GM12864 (cell line): Measurements from ENCODE around the gene SEC22A.

Source experiments
- DNase-seq: peaks from one replicate; pipeline ENCODE4 v3.0.0-alpha.2; 2011; ENCODE audit warnings: low read depth
- H3K4me3 ChIP-seq: 2 replicates; pipeline ENCODE4 v1.5.1; 2011; ENCODE audit warnings: mild to moderate bottlenecking, low read depth, low read length, control low read depth
- TF ChIP-seq, protein P1 (sequence below): IDR thresholded peaks from 2 replicates; pipeline ENCODE4 v1.5.1; 2011; ENCODE audit warnings: low read depth, mild to moderate bottlenecking, moderate library complexity, low read length, control low read depth, inconsistent platforms; ENCODE audit errors: missing control alignments

Gene SEC22A

DNA sequence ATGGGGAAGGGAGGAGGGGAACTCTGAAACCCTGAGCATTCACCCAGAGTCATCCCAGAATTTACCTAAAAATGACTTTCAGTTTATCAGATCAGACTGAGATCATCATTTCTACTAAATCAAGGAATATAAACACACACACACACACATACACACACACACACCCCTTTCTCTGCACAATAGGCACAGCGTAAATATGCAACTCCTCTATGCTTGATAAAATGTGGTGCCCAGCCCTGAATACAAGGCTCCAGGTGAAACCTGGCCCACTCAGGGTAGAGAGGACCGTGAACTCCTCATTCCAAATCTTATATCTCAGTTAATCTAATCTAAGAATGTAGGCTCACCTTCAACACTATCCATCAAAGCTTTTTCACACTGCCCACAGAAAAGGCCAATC is 31.8 kb upstream of the SEC22A start:
- no peak overlapping the region for H3K4me3 ChIP-seq
- DNase-seq = no peak
- TF ChIP-seq, protein P1, sequence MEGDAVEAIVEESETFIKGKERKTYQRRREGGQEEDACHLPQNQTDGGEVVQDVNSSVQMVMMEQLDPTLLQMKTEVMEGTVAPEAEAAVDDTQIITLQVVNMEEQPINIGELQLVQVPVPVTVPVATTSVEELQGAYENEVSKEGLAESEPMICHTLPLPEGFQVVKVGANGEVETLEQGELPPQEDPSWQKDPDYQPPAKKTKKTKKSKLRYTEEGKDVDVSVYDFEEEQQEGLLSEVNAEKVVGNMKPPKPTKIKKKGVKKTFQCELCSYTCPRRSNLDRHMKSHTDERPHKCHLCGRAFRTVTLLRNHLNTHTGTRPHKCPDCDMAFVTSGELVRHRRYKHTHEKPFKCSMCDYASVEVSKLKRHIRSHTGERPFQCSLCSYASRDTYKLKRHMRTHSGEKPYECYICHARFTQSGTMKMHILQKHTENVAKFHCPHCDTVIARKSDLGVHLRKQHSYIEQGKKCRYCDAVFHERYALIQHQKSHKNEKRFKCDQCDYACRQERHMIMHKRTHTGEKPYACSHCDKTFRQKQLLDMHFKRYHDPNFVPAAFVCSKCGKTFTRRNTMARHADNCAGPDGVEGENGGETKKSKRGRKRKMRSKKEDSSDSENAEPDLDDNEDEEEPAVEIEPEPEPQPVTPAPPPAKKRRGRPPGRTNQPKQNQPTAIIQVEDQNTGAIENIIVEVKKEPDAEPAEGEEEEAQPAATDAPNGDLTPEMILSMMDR = no peak

DNA sequence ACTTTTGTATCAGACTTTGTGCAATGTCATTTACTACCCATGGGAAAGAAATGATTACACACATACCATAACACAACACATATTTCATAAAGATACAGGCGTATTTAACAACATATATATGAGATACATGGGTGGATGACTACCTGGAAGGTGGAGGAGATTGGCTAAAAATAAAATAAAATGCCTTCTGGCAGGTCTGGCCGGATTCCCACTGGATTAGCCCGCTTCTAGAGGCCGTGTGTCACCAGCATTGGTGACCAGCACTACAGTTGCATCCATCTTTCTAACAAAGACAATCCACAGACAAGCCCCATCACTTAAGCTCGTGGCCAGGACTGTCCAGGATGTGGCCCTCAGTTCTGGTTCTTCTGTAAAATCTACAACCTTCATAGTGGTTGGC is 21.0 kb upstream of the SEC22A start:
- no peak overlapping the region for H3K4me3 ChIP-seq
- TF ChIP-seq, protein P1 = no peak
- no peak for DNase-seq

DNA sequence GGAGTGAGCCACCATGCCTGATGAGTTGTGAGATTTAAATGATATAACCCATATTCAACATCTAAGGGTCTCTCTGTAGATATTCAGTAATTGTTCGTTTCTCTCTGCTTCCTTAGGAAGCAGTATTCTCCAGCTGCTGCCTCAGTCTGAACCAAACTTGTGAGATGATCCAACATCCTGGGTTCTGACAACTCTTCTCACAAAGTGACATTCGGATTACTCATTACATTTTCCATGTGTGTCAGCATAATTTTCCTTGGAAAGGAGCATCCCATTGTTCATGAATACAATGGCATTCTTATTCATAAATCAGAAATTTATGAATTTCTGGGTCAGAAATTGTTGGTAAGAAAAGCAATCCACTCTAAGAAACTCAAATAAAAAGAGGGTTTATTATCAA is 15.0 kb upstream of the SEC22A start:
- no peak overlapping the region for H3K4me3 ChIP-seq
- DNase-seq = no peak
- TF ChIP-seq, protein P1 = no peak

DNA sequence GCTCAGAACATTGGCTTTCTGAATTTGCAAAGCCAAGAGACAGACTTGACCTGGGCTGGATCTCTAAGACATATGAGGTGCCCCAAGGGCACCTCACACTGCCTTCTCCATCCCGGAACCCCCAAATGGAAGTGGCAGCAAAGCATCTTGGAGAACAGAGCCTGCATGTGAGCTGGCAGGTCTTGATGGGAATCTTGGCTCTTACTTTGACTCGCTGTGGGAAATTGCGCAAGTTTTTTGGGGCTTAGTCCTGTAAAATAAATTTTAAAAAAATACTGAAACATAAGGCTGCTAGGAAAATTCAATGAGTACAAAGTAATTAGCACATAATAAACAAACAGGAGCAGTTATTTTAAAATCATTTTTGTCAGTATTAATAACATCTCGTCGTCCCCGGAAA is 13.7 kb upstream of the SEC22A start:
- DNase-seq = no peak
- TF ChIP-seq, protein P1 = no peak

DNA sequence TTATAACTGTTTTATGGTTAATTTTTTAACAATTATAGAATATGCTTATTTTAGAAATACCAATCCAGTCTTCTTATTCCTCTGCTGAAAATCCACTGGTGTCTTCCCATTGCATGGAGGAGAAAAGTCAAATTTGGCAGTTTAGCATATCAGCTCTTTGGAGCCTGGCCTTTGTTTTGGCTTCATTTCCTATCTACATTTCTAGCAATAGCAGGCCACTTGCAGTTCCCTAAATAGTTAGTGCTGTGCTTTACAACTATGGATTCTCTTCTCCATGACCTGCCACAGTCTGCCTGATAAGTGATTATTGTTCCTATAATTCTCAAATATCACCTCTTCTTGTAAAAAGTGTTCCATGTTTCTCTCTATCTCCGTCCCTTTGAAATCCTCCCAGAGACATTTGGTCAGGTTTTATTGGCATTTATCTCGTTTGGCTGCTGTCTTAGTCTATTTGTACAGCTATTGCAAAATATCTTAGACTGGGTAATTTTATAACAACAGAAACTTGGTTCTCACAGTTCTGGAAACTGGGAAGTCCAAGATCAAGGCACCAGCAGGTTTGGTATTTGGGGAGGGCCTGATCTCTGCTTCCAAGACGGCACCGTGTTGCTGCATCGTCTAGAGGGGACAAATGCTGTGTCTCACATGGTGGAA is 8.2 kb upstream of the SEC22A start:
- no peak overlapping the region for H3K4me3 ChIP-seq
- TF ChIP-seq, protein P1 = no peak
- no peak for DNase-seq

More for the DNA sequence above, 13.7 kb upstream of the SEC22A start:
- H3K4me3 ChIP-seq = no peak overlapping the region

DNA sequence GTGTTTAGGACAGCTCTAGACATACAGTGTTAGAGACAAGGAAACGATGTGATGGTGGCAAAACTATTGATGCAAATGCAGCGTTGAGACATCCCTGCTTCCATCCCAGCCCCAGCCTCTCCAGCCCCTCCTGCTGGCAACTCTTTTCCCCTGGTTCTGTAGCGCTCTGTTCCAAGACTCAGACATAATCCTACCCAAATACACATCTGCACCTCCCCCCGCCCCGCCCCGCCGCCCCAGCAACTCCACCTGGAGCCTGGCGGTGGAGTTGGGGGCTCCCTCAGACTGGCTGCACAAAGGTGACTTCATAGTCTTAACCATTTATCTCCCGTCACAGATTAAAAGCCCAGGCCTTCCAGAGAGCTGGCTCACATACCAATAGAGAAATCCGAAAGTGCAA is 7.2 kb upstream of the SEC22A start:
- TF ChIP-seq, protein P1 = no peak
- DNase-seq = no peak
- H3K4me3 ChIP-seq = no peak overlapping the region

DNA sequence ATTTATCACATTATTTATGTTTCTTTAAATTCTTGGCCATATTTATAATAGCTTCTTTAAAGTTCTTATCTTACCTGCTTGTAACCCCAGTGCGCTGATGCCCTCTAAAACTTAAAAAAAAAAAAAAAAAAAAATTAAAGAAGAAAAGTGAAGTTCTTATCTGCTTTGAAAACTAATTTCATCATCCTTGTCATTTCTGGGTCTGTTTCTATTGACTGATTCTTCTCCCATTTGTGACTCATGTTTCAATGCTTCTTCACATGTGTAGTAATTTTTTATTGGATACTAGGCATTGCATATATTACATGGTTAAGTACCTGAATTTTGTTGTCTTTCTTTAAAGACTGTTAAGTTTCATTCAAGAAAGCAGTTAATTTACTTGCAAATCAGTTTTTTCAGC is 3.4 kb upstream of the SEC22A start:
- DNase-seq = no peak
- no peak overlapping the region for H3K4me3 ChIP-seq
- TF ChIP-seq, protein P1 = no peak
